ENCODE measurements around the gene MAP9. TPM values are rescaled to one million over a fixed set of nuclear protein-coding genes. Genes with fewer than 3 reads are reported as not detected.

MAP9 gene
- total and polyA plus RNA-seq, 2 experiments from 2014 or later: 16.0 to 33.7 TPM

DNA sequence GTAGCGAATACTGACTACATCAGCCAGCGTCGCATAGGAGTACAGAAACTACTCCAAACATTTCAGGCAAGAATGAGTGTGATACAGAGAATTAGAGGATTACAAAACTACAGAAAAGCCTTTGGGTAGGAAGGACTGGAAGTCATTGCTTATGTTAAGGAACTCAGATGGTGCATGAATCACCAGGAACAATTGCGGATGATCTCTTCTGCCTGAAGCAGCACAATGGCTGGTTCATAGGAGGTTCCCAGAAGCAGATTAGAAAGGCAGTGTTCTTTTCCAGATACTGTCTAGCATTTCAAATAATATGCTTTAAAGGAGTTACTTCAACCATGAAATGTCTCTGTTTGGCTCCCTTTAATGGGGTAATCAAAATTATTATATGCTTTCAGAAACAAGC is 42.5 kb upstream of the MAP9 start (continued):
- TF ChIP-seq, protein P1, sequence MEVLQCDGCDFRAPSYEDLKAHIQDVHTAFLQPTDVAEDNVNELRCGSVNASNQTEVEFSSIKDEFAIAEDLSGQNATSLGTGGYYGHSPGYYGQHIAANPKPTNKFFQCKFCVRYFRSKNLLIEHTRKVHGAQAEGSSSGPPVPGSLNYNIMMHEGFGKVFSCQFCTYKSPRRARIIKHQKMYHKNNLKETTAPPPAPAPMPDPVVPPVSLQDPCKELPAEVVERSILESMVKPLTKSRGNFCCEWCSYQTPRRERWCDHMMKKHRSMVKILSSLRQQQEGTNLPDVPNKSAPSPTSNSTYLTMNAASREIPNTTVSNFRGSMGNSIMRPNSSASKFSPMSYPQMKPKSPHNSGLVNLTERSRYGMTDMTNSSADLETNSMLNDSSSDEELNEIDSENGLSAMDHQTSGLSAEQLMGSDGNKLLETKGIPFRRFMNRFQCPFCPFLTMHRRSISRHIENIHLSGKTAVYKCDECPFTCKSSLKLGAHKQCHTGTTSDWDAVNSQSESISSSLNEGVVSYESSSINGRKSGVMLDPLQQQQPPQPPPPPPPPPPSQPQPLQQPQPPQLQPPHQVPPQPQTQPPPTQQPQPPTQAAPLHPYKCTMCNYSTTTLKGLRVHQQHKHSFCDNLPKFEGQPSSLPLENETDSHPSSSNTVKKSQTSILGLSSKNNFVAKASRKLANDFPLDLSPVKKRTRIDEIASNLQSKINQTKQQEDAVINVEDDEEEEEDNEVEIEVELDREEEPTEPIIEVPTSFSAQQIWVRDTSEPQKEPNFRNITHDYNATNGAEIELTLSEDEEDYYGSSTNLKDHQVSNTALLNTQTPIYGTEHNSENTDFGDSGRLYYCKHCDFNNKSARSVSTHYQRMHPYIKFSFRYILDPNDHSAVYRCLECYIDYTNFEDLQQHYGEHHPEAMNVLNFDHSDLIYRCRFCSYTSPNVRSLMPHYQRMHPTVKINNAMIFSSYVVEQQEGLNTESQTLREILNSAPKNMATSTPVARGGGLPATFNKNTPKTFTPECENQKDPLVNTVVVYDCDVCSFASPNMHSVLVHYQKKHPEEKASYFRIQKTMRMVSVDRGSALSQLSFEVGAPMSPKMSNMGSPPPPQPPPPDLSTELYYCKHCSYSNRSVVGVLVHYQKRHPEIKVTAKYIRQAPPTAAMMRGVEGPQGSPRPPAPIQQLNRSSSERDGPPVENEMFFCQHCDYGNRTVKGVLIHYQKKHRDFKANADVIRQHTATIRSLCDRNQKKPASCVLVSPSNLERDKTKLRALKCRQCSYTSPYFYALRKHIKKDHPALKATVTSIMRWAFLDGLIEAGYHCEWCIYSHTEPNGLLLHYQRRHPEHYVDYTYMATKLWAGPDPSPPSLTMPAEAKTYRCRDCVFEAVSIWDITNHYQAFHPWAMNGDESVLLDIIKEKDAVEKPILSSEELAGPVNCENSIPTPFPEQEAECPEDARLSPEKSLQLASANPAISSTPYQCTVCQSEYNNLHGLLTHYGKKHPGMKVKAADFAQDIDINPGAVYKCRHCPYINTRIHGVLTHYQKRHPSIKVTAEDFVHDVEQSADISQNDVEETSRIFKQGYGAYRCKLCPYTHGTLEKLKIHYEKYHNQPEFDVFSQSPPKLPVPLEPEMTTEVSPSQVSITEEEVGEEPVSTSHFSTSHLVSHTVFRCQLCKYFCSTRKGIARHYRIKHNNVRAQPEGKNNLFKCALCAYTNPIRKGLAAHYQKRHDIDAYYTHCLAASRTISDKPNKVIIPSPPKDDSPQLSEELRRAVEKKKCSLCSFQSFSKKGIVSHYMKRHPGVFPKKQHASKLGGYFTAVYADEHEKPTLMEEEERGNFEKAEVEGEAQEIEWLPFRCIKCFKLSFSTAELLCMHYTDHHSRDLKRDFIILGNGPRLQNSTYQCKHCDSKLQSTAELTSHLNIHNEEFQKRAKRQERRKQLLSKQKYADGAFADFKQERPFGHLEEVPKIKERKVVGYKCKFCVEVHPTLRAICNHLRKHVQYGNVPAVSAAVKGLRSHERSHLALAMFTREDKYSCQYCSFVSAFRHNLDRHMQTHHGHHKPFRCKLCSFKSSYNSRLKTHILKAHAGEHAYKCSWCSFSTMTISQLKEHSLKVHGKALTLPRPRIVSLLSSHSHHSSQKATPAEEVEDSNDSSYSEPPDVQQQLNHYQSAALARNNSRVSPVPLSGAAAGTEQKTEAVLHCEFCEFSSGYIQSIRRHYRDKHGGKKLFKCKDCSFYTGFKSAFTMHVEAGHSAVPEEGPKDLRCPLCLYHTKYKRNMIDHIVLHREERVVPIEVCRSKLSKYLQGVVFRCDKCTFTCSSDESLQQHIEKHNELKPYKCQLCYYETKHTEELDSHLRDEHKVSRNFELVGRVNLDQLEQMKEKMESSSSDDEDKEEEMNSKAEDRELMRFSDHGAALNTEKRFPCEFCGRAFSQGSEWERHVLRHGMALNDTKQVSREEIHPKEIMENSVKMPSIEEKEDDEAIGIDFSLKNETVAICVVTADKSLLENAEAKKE (CRISPR knock-in tag; IDR thresholded peaks at IDR 0.05): no peak

DNA sequence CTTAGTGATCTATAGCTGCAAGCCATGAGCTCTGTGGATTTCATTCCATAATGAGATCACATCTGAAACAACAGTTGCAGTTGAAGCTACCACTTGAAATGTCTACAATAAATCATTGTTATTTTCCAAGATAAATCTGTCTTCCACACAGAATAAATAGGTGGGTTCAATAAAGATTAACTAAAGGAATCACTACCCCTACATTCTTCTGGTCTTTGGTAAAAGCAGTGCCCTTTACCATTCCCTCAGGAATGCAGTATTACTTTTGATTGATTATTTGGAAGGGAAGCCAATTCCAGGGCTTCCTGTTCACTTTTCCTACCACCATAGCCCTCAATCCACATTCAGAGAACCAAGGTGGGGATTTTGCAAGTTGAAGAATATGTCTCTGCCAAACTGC is 38.9 kb upstream of the MAP9 start:
- no peak overlapping the region for H3K4me3 ChIP-seq
- no peak overlapping the region for H3K27ac Mint-ChIP-seq
- no peak for ATAC-seq
- DNase-seq (ENCODE audit: low spot score): no peak
- TF ChIP-seq STAT1 (IDR thresholded peaks at IDR 0.05; ENCODE audit: unreplicated experiment) (no peak), EZH2phosphoT487 (IDR thresholded peaks at IDR 0.05; ENCODE audit: unreplicated experiment) (no peak), JUNB (IDR thresholded peaks at IDR 0.05; ENCODE audit: unreplicated experiment) (no peak)
- peaks cover 28% of the 10 kb centered on the region for H3K27me3 ChIP-seq (ENCODE audit: insufficient read depth)
- no peaks in the 10 kb centered on the region for H3K36me3 Mint-ChIP-seq (ENCODE audit: low read depth)
- no peak overlapping the region for H3K27ac ChIP-seq (ENCODE audit: low read depth)
- H3K4me1 ChIP-seq (ENCODE audit: insufficient read depth): no peaks in the 10 kb centered on the region
- H3K4me3 Mint-ChIP-seq: no peak overlapping the region
- peaks cover 9% of the 10 kb centered on the region for H3K27me3 Mint-ChIP-seq (ENCODE audit: insufficient read depth, low read depth, poor library complexity)
- no peaks in the 10 kb centered on the region for H3K79me2 ChIP-seq (replicated peaks; ENCODE audit: insufficient read depth)
- no peaks in the 10 kb centered on the region for H3K36me3 ChIP-seq (ENCODE audit: insufficient read depth)
- no peaks in the 10 kb centered on the region for H3F3A ChIP-seq (replicated peaks; ENCODE audit: low read depth)
- no peak overlapping the region for H3K4me2 ChIP-seq
- no peaks in the 10 kb centered on the region for H3K9me2 ChIP-seq (ENCODE audit: insufficient read depth)
- no peak overlapping the region for H2AFZ ChIP-seq
- H3K9me3 Mint-ChIP-seq: no peaks in the 10 kb centered on the region
- no peaks in the 10 kb centered on the region for H3K4me1 Mint-ChIP-seq
- no peaks in the 10 kb centered on the region for H4K20me1 ChIP-seq (replicated peaks; ENCODE audit: insufficient read depth)

DNA sequence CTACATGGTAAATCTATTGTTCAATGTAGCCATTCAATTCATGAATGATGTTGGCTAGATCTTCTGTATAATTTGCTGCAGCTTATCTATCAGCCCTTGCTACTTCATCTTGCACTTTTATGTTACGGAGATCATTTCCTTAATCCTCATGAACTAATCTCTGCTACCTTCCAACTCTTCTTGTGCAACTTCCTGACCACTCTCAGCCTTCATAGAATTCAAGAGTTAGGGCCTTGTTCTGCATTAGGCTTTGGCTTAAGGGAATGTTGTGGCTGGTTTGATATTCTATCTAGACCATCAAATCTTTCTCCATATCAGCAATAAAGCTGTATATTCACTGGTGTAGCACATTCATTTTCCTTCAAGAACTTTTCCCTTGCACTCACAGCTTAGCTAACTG is 36.7 kb upstream of the MAP9 start:
- no peaks in the 10 kb centered on the region for H3K9me3 Mint-ChIP-seq
- H3K79me2 ChIP-seq (replicated peaks; ENCODE audit: insufficient read depth): no peaks in the 10 kb centered on the region
- no peak for ATAC-seq
- no peaks in the 10 kb centered on the region for H3K36me3 Mint-ChIP-seq (ENCODE audit: low read depth)
- H3K4me2 ChIP-seq: no peak overlapping the region
- H3K27ac Mint-ChIP-seq: no peak overlapping the region
- no peak overlapping the region for H3K4me3 Mint-ChIP-seq
- H3K27ac ChIP-seq (ENCODE audit: low read depth): no peak overlapping the region
- no peaks in the 10 kb centered on the region for H3F3A ChIP-seq (replicated peaks; ENCODE audit: low read depth)
- H4K20me1 ChIP-seq (replicated peaks; ENCODE audit: insufficient read depth): no peaks in the 10 kb centered on the region
- no peaks in the 10 kb centered on the region for H3K4me1 ChIP-seq (ENCODE audit: insufficient read depth)
- no peak overlapping the region for H3K4me3 ChIP-seq
- H3K9me2 ChIP-seq (ENCODE audit: insufficient read depth): no peaks in the 10 kb centered on the region
- H3K27me3 ChIP-seq (ENCODE audit: insufficient read depth): peaks cover 9% of the 10 kb centered on the region; the same call in 1 of the 2 replicates
- no peaks in the 10 kb centered on the region for H3K36me3 ChIP-seq (ENCODE audit: insufficient read depth)
- no peaks in the 10 kb centered on the region for H3K4me1 Mint-ChIP-seq
- no peak for DNase-seq (ENCODE audit: low spot score)
- H2AFZ ChIP-seq: no peak overlapping the region
- peaks cover 6% of the 10 kb centered on the region for H3K27me3 Mint-ChIP-seq (ENCODE audit: insufficient read depth, low read depth, poor library complexity)
- TF ChIP-seq, protein P2, sequence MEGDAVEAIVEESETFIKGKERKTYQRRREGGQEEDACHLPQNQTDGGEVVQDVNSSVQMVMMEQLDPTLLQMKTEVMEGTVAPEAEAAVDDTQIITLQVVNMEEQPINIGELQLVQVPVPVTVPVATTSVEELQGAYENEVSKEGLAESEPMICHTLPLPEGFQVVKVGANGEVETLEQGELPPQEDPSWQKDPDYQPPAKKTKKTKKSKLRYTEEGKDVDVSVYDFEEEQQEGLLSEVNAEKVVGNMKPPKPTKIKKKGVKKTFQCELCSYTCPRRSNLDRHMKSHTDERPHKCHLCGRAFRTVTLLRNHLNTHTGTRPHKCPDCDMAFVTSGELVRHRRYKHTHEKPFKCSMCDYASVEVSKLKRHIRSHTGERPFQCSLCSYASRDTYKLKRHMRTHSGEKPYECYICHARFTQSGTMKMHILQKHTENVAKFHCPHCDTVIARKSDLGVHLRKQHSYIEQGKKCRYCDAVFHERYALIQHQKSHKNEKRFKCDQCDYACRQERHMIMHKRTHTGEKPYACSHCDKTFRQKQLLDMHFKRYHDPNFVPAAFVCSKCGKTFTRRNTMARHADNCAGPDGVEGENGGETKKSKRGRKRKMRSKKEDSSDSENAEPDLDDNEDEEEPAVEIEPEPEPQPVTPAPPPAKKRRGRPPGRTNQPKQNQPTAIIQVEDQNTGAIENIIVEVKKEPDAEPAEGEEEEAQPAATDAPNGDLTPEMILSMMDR (conservative IDR thresholded peaks at IDR 0.05; ENCODE audit: low read depth in 2 of 2): no peak
- no peak for TF ChIP-seq ZNF114 (CRISPR knock-in tag; IDR thresholded peaks at IDR 0.05)
- no peak for TF ChIP-seq NANOG (IDR thresholded peaks at IDR 0.05; ENCODE audit: borderline replicate concordance)
- TF ChIP-seq CREB1 (CRISPR knock-in tag; IDR thresholded peaks at IDR 0.05; ENCODE audit: low read depth): no peak
- TF ChIP-seq EZH2phosphoT487 (IDR thresholded peaks at IDR 0.05; ENCODE audit: unreplicated experiment): no peak
- TF ChIP-seq JUNB (IDR thresholded peaks at IDR 0.05; ENCODE audit: unreplicated experiment): no peak
- TF ChIP-seq ZNF331 (CRISPR knock-in tag; IDR thresholded peaks at IDR 0.05; ENCODE audit: low read depth): no peak
- TF ChIP-seq POLR2AphosphoS5 (IDR thresholded peaks at IDR 0.05; ENCODE audit: low read depth): no peak
- TF ChIP-seq, protein P3, sequence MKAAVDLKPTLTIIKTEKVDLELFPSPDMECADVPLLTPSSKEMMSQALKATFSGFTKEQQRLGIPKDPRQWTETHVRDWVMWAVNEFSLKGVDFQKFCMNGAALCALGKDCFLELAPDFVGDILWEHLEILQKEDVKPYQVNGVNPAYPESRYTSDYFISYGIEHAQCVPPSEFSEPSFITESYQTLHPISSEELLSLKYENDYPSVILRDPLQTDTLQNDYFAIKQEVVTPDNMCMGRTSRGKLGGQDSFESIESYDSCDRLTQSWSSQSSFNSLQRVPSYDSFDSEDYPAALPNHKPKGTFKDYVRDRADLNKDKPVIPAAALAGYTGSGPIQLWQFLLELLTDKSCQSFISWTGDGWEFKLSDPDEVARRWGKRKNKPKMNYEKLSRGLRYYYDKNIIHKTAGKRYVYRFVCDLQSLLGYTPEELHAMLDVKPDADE (IDR thresholded peaks at IDR 0.05): no peak

Measured in GM23338 (cell line).